Measurements from ENCODE around the gene TSC22D1.

The TSC22D1 gene

GRCh38 chr13:44401577-44401976 lies 174.6 kb downstream of the TSC22D1 start:
- no peak for DNase-seq

- no peak for DNase-seq
Observed at GRCh38 chr13:44400736-44401135, 175.4 kb downstream of the TSC22D1 start.

- peak; percentile 32 for DNase-seq
Observed at GRCh38 chr13:44399074-44399473, 177.1 kb downstream of the TSC22D1 start.

- DNase-seq = no peak
Observed at GRCh38 chr13:44398606-44399005, 177.5 kb downstream of the TSC22D1 start.

GRCh38 chr13:44397766-44398223 lies 178.3 kb downstream of the TSC22D1 start:
- DNase-seq = no peak

- DNase-seq = no peak
Observed at GRCh38 chr13:44396701-44397580, 179.2 kb downstream of the TSC22D1 start.

- no peak for DNase-seq
Observed at GRCh38 chr13:44395976-44396694, 180.0 kb downstream of the TSC22D1 start.

- DNase-seq = no peak
Observed at GRCh38 chr13:44394658-44395057, 181.5 kb downstream of the TSC22D1 start.

- no peak for DNase-seq
Observed at GRCh38 chr13:44393391-44393790, 182.7 kb downstream of the TSC22D1 start.

- no peak for DNase-seq
Observed at GRCh38 chr13:44389876-44390275, 186.3 kb downstream of the TSC22D1 start.

GRCh38 chr13:44389060-44389666 lies 187.0 kb downstream of the TSC22D1 start:
- no peak for DNase-seq

- no peak for DNase-seq
Observed at GRCh38 chr13:44388427-44389059, 187.6 kb downstream of the TSC22D1 start.

- no peak for DNase-seq
Observed at GRCh38 chr13:44386913-44387556, 189.1 kb downstream of the TSC22D1 start.

GRCh38 chr13:44385847-44386246 lies 190.3 kb downstream of the TSC22D1 start:
- DNase-seq = no peak

GRCh38 chr13:44385401-44385800 lies 190.7 kb downstream of the TSC22D1 start:
- no peak for DNase-seq

GRCh38 chr13:44384778-44385177 lies 191.4 kb downstream of the TSC22D1 start:
- DNase-seq = no peak

GRCh38 chr13:44383945-44384344 lies 192.2 kb downstream of the TSC22D1 start:
- DNase-seq = no peak

- DNase-seq = no peak
Observed at GRCh38 chr13:44382635-44383145, 193.4 kb downstream of the TSC22D1 start.
